Right lobe of liver (tissue), 4 donors: ENCODE results near the gene CORO6.

Experiments used
- CTCF ChIP-seq, 4 donors: fragments of 200-600 bp in 3 of 4; fragments of 450-650 bp in 1 of 4; IDR thresholded peaks; one replicate each; pipeline versions ENCODE4 v1.5.1 to v1.8.0; 2016 to 2022; ENCODE audit warnings: antibody characterized with exemption in 4 of 4, mild to moderate bottlenecking in 2 of 4
- POLR2A ChIP-seq: fragments of 450-650 bp; IDR thresholded peaks from one replicate; pipeline ENCODE4 v1.6.1; 2017; ENCODE audit warnings: antibody characterized with exemption, mild to moderate bottlenecking
- donor health status: DM: no; HTN: no; CAD: no.
- donor health status: DM: no; HTN: no; CAD: no.
- donor health status: DM: no; HTN: yes; CAD: no.

- TF ChIP-seq CTCF (IDR thresholded peaks at IDR 0.05) (no peak), POLR2A (no peak)
These were observed 19.5 kb downstream of the CORO6 start for GRCh38 chr17:29603109-29603674.
